Gastroesophageal sphincter (tissue), 4 donors: ENCODE results near the gene PRKG1. TPM values are rescaled to one million over a fixed set of nuclear protein-coding genes. Genes with fewer than 3 reads are reported as not detected.

ENCODE experiments used
- ATAC-seq: fragments of 150-250 bp; one replicate; pipeline ENCODE4 v1.9.1; 2016; ENCODE audit warnings: mild to moderate bottlenecking, moderate library complexity
- H3K27ac ChIP-seq, 4 donors: fragments of 200-600 bp; sonication (generic) in 3 of 4; 1 replicate in 3 of 4; 2 replicates in 1 of 4; pipeline ENCODE4 v1.5.1; 2016 to 2019
- H3K27me3 ChIP-seq: fragments of 200-600 bp; sonication (generic); one replicate; pipeline ENCODE4 v1.5.1; 2019
- H3K36me3 ChIP-seq, 2 donors: fragments of 200-600 bp; sonication (generic); one replicate each; pipeline ENCODE4 v1.5.1; 2019; ENCODE audit warnings: control low read depth in 1 of 2
- H3K4me1 ChIP-seq, 3 donors: fragments of 200-600 bp; sonication (generic); 1 replicate in 2 of 3; 2 replicates in 1 of 3; pipeline ENCODE4 v1.5.1; 2016 to 2019; ENCODE audit warnings: control low read depth in 2 of 3
- H3K4me3 ChIP-seq, 2 donors: fragments of 200-600 bp; sonication (generic); one replicate each; pipeline ENCODE4 v1.5.1; 2019; ENCODE audit warnings: mild to moderate bottlenecking in 1 of 2, moderate library complexity in 1 of 2
- H3K9me3 ChIP-seq, 3 donors: fragments of 200-600 bp; sonication (generic); one replicate each; pipeline ENCODE4 v1.5.1; 2017 to 2019; ENCODE audit warnings: control low read depth in 2 of 3
- CTCF ChIP-seq, 4 experiments: fragments of 200-600 bp in 2 of 4; fragments of 450-650 bp in 2 of 4; sonication (generic) in 1 of 4; IDR thresholded peaks; one replicate each; pipeline ENCODE4 v1.5.1; 2017 to 2019; ENCODE audit warnings: antibody characterized with exemption in 4 of 4, mild to moderate bottlenecking in 2 of 4, moderate library complexity in 2 of 4
- EP300 ChIP-seq: sonication (generic); formaldehyde crosslinking; IDR thresholded peaks from one replicate; pipeline ENCODE4 v1.6.1; 2017; ENCODE audit warnings: antibody characterized with exemption, mild to moderate bottlenecking
- POLR2A ChIP-seq, 2 donors: fragments of 450-650 bp; IDR thresholded peaks; one replicate each; pipeline ENCODE4 v1.6.1; 2017; ENCODE audit warnings: antibody characterized with exemption in 2 of 2, mild to moderate bottlenecking in 2 of 2, moderate library complexity in 1 of 2
- POLR2AphosphoS5 ChIP-seq: sonication (generic); formaldehyde crosslinking; IDR thresholded peaks from one replicate; pipeline ENCODE4 v1.6.1; 2017; ENCODE audit warnings: antibody characterized with exemption
- WGBS, 2 donors: methylation state at CpG; one replicate each; pipeline ENCODE4 v1.1.5; 2018; ENCODE audit warnings: low coverage in 1 of 2; 5-methylcytosine and 5-hydroxymethylcytosine counted together
- total RNA-seq, 4 donors: library from RNA; depleted of rRNA; stranded (reverse); fragments of >200 nt; gene quantifications; one replicate each; pipeline ENCODE4 v1.1.0, GENCODE V29; 2016

Gene PRKG1
- total RNA-seq, 4 donors from 2014 or later = 27.5 to 73.2 (median 39.2) TPM

GRCh38 chr10:51168086-51168815 lies 94.0 kb downstream of the PRKG1 start:
- no peaks in the 10 kb centered on the region for H3K4me1 ChIP-seq
- no peaks in the 10 kb centered on the region for H3K27me3 ChIP-seq
- TF ChIP-seq EP300 = no peak
- no peak for TF ChIP-seq POLR2AphosphoS5
- TF ChIP-seq POLR2A (IDR thresholded peaks at IDR 0.05) = no peak
- no peak for TF ChIP-seq CTCF (IDR thresholded peaks at IDR 0.05)
- no peak for ATAC-seq
- H3K36me3 ChIP-seq = no peaks in the 10 kb centered on the region
- WGBS, 2 donors = 52 to 65% methylated on average over 2 of the region's 2 CpGs
- H3K9me3 ChIP-seq = no peaks in the 10 kb centered on the region
- H3K27ac ChIP-seq = no peak overlapping the region
- no peak overlapping the region for H3K4me3 ChIP-seq

GRCh38 chr10:51169111-51169510 lies 94.8 kb downstream of the PRKG1 start:
- H3K36me3 ChIP-seq = no peaks in the 10 kb centered on the region
- ATAC-seq = no peak
- no peaks in the 10 kb centered on the region for H3K4me1 ChIP-seq
- no peaks in the 10 kb centered on the region for H3K27me3 ChIP-seq
- WGBS, 2 donors = 67 to 70% methylated on average over 1 of the region's 1 CpG
- H3K9me3 ChIP-seq = no peaks in the 10 kb centered on the region
- H3K4me3 ChIP-seq = no peak overlapping the region
- TF ChIP-seq EP300 = no peak
- no peak for TF ChIP-seq POLR2AphosphoS5
- no peak for TF ChIP-seq POLR2A (IDR thresholded peaks at IDR 0.05)
- TF ChIP-seq CTCF (IDR thresholded peaks at IDR 0.05) = no peak
- no peak overlapping the region for H3K27ac ChIP-seq

GRCh38 chr10:51170518-51171245 lies 96.4 kb downstream of the PRKG1 start:
- Histone ChIP-seq H3K4me1 (no peaks in the 10 kb centered on the region), H3K4me3 (no peak overlapping the region), H3K9me3 (no peaks in the 10 kb centered on the region), H3K36me3 (no peaks in the 10 kb centered on the region), H3K27ac (peak overlapping the region in 1 of 4 donors; percentile 9), H3K27me3 (no peaks in the 10 kb centered on the region)
- WGBS, 2 donors = 72 to 80% methylated on average over 1 to 2 of the region's 2 CpGs
- peak; percentile 39 for ATAC-seq
- no peak for TF ChIP-seq EP300
- no peak for TF ChIP-seq CTCF (IDR thresholded peaks at IDR 0.05)
- no peak for TF ChIP-seq POLR2A (IDR thresholded peaks at IDR 0.05)
- TF ChIP-seq POLR2AphosphoS5 = no peak

DNA sequence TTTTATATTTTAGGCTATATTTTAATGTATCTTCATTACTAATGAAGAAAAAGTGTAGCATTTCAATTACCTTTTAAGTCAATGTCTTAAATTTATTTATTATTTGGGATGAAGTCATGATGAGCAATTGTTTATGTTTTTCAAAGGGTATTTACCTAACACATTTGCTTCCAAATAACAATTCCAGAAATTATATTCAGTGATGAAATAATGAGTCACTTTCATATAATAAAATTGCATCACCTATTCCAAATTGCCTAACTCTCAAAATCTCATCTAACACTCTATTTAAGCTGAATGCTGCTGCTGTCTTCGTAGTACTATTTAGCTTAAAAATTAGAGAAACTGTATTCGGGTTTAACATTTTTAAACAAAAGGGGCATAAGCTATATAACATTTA lies 97.7 kb downstream of the PRKG1 start:
- H3K9me3 ChIP-seq = no peaks in the 10 kb centered on the region
- TF ChIP-seq EP300 (no peak), CTCF (IDR thresholded peaks at IDR 0.05) (no peak), POLR2AphosphoS5 (peak; percentile 38), POLR2A (IDR thresholded peaks at IDR 0.05) (no peak)
- no peak overlapping the region for H3K27ac ChIP-seq
- H3K4me3 ChIP-seq = no peak overlapping the region
- H3K4me1 ChIP-seq = peaks cover 0 to 4% (median 0%) of the 10 kb centered on the region in 3 donors
- H3K27me3 ChIP-seq = no peaks in the 10 kb centered on the region
- no peaks in the 10 kb centered on the region for H3K36me3 ChIP-seq
- peak; percentile 60 for ATAC-seq
- 71 to 90% methylated on average over 2 of the region's 2 CpGs for WGBS, 2 donors
